ENCODE results near the gene ADSS1.

The ADSS1 gene

DNA sequence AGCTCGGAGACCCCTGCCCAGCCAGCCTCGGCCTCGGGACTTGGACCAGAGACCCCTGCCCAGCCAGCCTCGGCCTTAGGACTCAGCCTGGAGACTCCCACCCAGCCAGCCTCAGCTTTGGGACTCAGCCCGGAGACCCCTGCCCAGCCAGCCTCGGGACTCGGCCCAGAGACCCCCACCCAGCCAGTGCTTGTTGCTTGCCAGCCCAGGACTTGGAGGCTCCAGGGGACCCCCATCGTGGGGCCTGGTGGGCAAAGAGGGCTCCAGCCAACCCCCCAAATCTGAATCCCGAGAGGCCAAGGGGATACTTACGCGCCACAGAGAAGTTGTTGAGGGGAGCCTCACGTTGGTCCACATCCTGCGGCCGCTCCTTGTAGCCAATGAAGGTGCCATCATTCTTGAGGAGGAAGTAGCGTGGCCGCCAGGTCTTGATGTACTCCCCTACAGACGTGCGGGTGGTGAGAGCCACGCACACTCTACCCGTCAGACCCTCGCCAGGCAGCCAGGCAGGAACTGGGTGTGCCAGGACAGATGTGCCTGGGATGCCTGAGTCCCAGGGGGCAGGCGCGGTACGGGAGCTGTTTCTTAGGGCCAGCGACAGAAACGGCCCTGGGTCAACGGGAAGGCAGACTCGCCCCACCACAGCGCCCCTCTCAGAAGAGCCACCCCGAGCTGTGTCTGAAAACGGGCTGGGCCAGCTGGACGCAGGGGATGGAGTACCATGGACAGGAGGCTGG, 55.9 kb downstream of the ADSS1 start:
- in situ Hi-C loops (cut with HindIII; ENCODE audit: low pct_ligation_motif_present, low sequenced_read_pairs) = no loop called here
- DNase-seq = no peak
- no peak overlapping the region for H3K4me3 ChIP-seq (ENCODE audit: low read depth, low read length)
- H3K27me3 ChIP-seq (replicated peaks) = no peaks in the 10 kb centered on the region
- no peak overlapping the region for H3K27ac ChIP-seq
- peaks cover 28% of the 10 kb centered on the region for H3K36me3 ChIP-seq (replicated peaks)
- TF ChIP-seq, protein P1, sequence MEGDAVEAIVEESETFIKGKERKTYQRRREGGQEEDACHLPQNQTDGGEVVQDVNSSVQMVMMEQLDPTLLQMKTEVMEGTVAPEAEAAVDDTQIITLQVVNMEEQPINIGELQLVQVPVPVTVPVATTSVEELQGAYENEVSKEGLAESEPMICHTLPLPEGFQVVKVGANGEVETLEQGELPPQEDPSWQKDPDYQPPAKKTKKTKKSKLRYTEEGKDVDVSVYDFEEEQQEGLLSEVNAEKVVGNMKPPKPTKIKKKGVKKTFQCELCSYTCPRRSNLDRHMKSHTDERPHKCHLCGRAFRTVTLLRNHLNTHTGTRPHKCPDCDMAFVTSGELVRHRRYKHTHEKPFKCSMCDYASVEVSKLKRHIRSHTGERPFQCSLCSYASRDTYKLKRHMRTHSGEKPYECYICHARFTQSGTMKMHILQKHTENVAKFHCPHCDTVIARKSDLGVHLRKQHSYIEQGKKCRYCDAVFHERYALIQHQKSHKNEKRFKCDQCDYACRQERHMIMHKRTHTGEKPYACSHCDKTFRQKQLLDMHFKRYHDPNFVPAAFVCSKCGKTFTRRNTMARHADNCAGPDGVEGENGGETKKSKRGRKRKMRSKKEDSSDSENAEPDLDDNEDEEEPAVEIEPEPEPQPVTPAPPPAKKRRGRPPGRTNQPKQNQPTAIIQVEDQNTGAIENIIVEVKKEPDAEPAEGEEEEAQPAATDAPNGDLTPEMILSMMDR (IDR thresholded peaks at IDR 0.05; ENCODE audit: low read depth, low read length, missing control alignments) = no peak

DNA sequence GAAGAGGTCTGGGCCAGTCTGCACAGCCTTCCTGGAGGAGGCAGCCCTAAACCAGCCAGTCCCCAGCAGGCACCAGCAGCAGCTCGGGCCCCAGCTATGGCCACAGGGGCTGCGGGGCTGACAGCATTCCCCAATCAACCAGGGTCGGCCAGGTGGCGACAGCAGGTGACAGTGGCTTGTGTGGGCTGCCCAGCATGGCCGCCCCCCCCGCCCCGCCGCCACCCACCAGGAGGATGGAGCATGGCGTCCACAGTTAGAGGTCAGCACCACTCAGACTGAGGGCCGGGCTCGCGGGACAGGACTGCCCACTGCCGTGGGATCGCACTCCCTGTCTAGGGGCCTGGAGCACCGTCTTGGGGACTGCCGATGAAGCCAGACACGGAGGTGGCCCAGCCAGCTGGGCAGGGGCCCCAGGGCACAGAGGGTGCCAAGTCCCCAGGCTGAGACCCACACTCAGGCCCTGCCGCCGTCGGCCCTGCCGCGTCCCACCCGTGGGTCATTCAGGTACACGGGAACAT, 56.5 kb downstream of the ADSS1 start:
- in situ Hi-C loops (cut with HindIII; ENCODE audit: low pct_ligation_motif_present, low sequenced_read_pairs) = no loop called here
- no peak for DNase-seq
- peaks cover 23% of the 10 kb centered on the region for H3K36me3 ChIP-seq (replicated peaks)
- no peak overlapping the region for H3K4me3 ChIP-seq (ENCODE audit: low read depth, low read length)
- no peaks in the 10 kb centered on the region for H3K27me3 ChIP-seq (replicated peaks)
- no peak overlapping the region for H3K27ac ChIP-seq
- TF ChIP-seq, protein P1 (IDR thresholded peaks at IDR 0.05; ENCODE audit: low read depth, low read length, missing control alignments) = no peak

DNA sequence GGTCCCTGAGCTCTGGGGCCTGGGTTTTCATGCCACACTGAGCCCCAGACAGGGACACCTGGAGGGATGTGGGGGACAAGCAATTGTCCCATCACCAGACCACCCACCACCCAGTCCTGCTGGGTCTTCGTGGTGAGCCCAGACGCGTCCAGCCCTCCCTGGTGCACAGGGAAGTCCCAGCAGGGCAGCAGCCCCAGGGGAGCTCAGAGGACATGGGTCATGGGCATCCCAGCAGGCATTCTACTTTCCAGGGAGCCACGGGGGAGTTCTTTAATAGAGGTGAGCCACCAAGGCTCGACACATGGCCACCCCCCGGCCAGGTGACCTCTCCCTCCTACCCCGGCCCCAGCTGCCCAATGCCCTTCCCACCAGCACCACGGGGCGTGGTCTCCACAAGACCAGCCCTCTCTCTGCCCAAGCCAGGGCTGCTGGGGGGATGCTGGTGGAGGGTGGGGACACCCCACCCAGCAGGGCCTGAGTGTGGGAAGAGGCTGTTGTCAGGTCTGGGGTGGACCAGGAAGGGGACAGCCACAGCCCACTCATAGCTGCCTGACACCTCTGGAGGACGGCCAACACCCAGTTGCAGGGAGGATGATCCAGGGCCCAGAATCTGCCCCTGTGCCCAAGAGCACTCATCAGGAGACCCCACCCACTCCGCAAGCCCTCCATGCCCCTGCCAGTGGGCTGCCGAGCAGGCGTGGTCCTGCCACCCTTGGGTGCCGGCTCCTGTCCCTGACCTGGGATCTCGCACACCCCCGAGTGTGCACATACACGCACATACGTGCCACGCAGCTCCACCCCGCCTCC, 57.4 kb downstream of the ADSS1 start:
- in situ Hi-C loops (cut with HindIII; ENCODE audit: low pct_ligation_motif_present, low sequenced_read_pairs) = no loop called here
- Histone ChIP-seq H3K4me3 (ENCODE audit: low read depth, low read length) (no peak overlapping the region), H3K27ac (no peak overlapping the region), H3K27me3 (replicated peaks) (no peaks in the 10 kb centered on the region), H3K36me3 (replicated peaks) (peaks cover 17% of the 10 kb centered on the region)
- TF ChIP-seq, protein P1 (IDR thresholded peaks at IDR 0.05; ENCODE audit: low read depth, low read length, missing control alignments) = no peak
- DNase-seq = no peak

DNA sequence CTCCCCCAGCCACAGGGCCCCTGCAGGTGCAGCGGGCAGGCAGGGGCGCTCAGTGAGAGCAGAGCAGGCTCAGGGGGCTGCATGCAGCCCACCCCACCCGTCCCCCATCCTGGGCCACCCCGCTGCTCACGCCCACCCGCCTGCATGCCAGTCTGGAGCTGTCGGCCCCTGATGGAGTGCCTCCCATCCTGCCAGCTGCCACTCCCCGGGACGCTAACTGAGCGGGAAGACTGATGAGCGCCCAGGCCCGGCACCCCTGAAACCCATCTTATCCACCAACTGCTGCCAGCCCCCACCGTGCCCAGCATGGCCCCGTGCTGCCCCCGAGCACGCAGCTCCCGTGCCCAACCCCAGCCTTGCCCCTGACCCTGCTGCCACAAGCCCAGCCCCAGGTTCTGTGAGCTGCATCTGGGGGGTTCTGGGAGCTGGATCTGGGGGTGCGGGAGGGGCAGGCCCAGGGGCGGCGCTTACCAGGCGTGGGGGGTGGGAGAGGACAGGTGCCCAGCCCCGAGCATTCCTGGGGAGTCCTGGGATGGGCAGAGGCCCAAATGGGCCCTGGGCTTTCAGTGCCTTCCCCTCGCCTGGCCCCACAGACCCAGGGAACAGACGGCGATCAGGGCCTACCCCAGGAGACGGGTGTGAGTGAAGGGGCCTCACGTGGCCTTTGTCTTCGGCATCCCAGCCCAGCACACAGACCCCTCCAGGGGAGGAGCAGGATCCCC, 58.2 kb downstream of the ADSS1 start:
- in situ Hi-C loops (cut with HindIII; ENCODE audit: low pct_ligation_motif_present, low sequenced_read_pairs) = no loop called here
- DNase-seq = no peak
- Histone ChIP-seq H3K36me3 (replicated peaks) (peaks cover 13% of the 10 kb centered on the region), H3K27ac (no peak overlapping the region), H3K4me3 (ENCODE audit: low read depth, low read length) (no peak overlapping the region), H3K27me3 (replicated peaks) (no peaks in the 10 kb centered on the region)
- TF ChIP-seq, protein P1 (IDR thresholded peaks at IDR 0.05; ENCODE audit: low read depth, low read length, missing control alignments) = no peak

DNA sequence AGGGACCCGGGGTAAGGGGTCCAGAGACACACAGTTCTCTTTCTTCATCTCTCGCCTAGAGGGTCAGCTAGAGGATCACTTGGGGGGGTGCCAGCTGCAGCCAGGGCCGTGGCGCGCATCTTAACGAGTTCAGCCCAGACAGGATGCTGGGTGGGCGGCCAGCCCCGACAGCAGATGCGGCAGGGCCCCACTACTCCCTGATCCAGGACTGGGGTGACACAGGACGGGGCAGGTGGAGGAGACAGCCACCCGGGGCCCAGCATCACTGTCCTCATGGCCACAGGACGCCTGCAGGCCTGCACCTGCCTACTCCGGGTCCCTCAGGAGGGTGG, 58.7 kb downstream of the ADSS1 start:
- no peak for DNase-seq
- peaks cover 13% of the 10 kb centered on the region for H3K36me3 ChIP-seq (replicated peaks)
- no peak overlapping the region for H3K27ac ChIP-seq
- no peaks in the 10 kb centered on the region for H3K27me3 ChIP-seq (replicated peaks)
- TF ChIP-seq, protein P1 (IDR thresholded peaks at IDR 0.05; ENCODE audit: low read depth, low read length, missing control alignments) = no peak
- in situ Hi-C loops (cut with HindIII; ENCODE audit: low pct_ligation_motif_present, low sequenced_read_pairs) = no loop called here
- H3K4me3 ChIP-seq (ENCODE audit: low read depth, low read length) = no peak overlapping the region
